ENCODE data around the gene ASB3. TPM values are rescaled to one million over a fixed set of nuclear protein-coding genes. Genes with fewer than 3 reads are reported as not detected.

The ASB3 gene
- total RNA-seq, 1 experiment from 2014 or later: 23.1 TPM

GRCh38 chr2:53635694-53636093 is 151.1 kb downstream of the ASB3 start:
- H3K23ac ChIP-seq (ENCODE audit: insufficient read length, low read depth, low read length): no peak overlapping the region
- Mint-ChIP-seq H3K9me3 (peaks cover 0 to 2% of the 10 kb centered on the region in 2 experiments; a peak in 1 of 5 replicates), H3K36me3 (ENCODE audit: insufficient read depth in 1 of 3, low read depth in 3 of 3) (peaks cover 0 to 8% (median 0%) of the 10 kb centered on the region in 3 experiments; a peak in 3 of 7 replicates), H3K27ac (peak overlapping the region in 1 of 3 experiments; percentile 44; a peak in 2 of 7 replicates), H3K27me3 (ENCODE audit: low read depth) (no peaks in the 10 kb centered on the region), H3K4me1 (peaks cover 4 to 5% of the 10 kb centered on the region in 2 experiments), H3K4me3 (no peak overlapping the region)
- no peak overlapping the region for H4K8ac ChIP-seq (replicated peaks; ENCODE audit: insufficient read length, low read depth, low read length)
- H2BK12ac ChIP-seq (ENCODE audit: insufficient read length, low read depth, low read length): no peak overlapping the region
- no peak overlapping the region for H3K4me2 ChIP-seq (ENCODE audit: insufficient read depth, insufficient read length, low read length)
- H3K18ac ChIP-seq (ENCODE audit: insufficient read length, low read depth, low read length): no peak overlapping the region
- H3K4ac ChIP-seq (ENCODE audit: low read depth, low read length): no peak overlapping the region
- no peak overlapping the region for H2BK20ac ChIP-seq (ENCODE audit: low read depth, low read length, poor library complexity, severe bottlenecking)
- TF ChIP-seq CTCF (conservative IDR thresholded peaks at IDR 0.05): no peak
- no peak overlapping the region for H4K5ac ChIP-seq (ENCODE audit: insufficient read length, low read depth, low read length)
- H2AFZ ChIP-seq (ENCODE audit: low read length): no peak overlapping the region
- no peak overlapping the region for H3K27ac ChIP-seq (ENCODE audit: insufficient read length, low read depth, low read length)
- no peak overlapping the region for H3T11ph ChIP-seq (ENCODE audit: low read length)
- H3K9me3 ChIP-seq (ENCODE audit: control insufficient read depth, low read depth, low read length): no peaks in the 10 kb centered on the region
- no peaks in the 10 kb centered on the region for H4K20me1 ChIP-seq (ENCODE audit: control insufficient read depth, insufficient read depth, insufficient read length)
- H2BK15ac ChIP-seq (ENCODE audit: low read depth, low read length): no peak overlapping the region
- H2BK5ac ChIP-seq (ENCODE audit: insufficient read length, low read length): no peak overlapping the region
- no peak for DNase-seq
- H3K79me1 ChIP-seq (ENCODE audit: insufficient read depth, low read depth, low read length, poor library complexity, severe bottlenecking): no peaks in the 10 kb centered on the region
- no peak overlapping the region for H3K56ac ChIP-seq (ENCODE audit: insufficient read length, low read depth, low read length)
- no peak overlapping the region for H3K9ac ChIP-seq (ENCODE audit: extremely low read depth, insufficient read length, low read length)
- no peak overlapping the region for H4K91ac ChIP-seq (ENCODE audit: insufficient read length, low read depth, low read length)
- H3K4me1 ChIP-seq (ENCODE audit: insufficient read depth, low read length): no peaks in the 10 kb centered on the region
- H3K27me3 ChIP-seq (ENCODE audit: insufficient read depth, low read length): no peaks in the 10 kb centered on the region
- no peak overlapping the region for H3K14ac ChIP-seq (ENCODE audit: insufficient read depth, low read length)
- H2BK120ac ChIP-seq (ENCODE audit: low read depth, low read length, poor library complexity, severe bottlenecking): no peak overlapping the region
- H3K23me2 ChIP-seq (ENCODE audit: insufficient read length, low read depth, low read length, poor library complexity, severe bottlenecking): no peaks in the 10 kb centered on the region
- H2AK5ac ChIP-seq (ENCODE audit: insufficient read length, low read length): no peak overlapping the region
- H3K79me2 ChIP-seq (ENCODE audit: insufficient read depth, low read length): no peaks in the 10 kb centered on the region
- WGBS (ENCODE audit: extremely low coverage, insufficient read length, low lambda C conversion rate): no CpG with 5 or more reads among the region's 3 CpGs

All from H9 (cell line).